Central memory CD4-positive, alpha-beta T cell (primary cell): ENCODE measurements around the gene CLHC1.
"Not testable (repeated sequence)": the region's sequence is repeated elsewhere in the genome, so short reads cannot be mapped to it uniquely, and the experiment has no call there.

Experiments
- DNase-seq: peaks from one replicate; pipeline ENCODE4 v3.0.0; 2022

The CLHC1 gene

GRCh38 chr2:55231546-55232083 lies 478 bp downstream of the CLHC1 start:
- DNase-seq, result no peak

DNA sequence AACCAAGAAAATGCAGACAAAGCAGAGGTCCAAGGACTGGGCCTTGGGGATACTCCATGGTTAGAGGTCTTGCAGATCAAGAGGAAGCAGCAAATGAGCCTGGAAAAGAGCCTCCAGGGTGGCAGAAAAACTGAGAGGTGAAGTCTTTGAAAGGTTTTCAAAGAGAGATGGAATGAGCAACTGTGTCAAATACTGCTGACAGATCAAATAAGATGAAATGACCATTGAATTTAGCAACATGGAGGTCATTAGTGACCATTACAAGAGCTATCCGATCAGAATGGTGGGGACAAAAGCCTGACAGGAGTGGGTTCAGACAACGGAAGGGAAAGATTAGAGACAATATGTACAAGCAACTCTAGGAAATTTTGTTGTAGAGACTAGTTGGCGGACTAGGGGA lies 1.5 kb downstream of the CLHC1 start:
- DNase-seq, result no peak

GRCh38 chr2:55229221-55229620 lies 2.9 kb downstream of the CLHC1 start:
- no peak for DNase-seq

GRCh38 chr2:55228226-55228563 lies 3.9 kb downstream of the CLHC1 start:
- DNase-seq, result no peak

DNA sequence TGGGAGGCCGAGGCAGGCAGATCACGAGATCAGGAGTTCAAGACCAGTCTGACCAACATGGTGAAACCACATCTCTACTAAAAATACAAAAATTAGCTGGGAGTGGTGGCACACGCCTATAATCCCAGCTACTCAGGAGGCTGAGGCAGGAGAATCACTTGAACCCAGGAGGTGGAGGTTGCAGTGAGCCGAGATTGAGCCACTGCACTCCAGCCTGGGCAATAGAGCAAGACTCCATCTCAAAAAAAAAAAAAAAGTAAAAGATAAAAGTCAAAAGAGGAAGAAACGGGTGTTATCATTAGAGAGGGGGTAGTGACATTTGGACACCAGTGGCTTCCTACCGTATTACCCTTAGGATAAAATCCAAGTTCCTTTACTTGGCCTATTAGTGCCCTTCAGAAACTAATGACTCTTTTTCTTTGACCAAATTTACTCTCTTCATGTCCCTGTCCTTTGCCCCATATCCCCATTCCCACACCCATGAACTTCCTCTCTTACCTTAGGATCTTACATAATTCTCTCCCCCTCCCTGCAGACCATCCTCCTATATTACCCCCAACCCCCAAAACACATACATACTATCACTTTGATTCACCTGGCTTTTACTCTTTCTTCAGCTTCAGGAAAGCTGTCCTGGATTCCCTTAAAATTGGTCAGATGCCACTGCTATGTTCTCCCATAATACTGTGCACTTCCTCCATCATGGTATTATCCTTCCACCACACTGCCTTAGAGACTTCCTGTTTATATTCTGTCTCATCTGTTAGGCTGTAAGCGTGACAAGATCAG lies 4.5 kb downstream of the CLHC1 start:
- DNase-seq, result peak; percentile 19

DNA sequence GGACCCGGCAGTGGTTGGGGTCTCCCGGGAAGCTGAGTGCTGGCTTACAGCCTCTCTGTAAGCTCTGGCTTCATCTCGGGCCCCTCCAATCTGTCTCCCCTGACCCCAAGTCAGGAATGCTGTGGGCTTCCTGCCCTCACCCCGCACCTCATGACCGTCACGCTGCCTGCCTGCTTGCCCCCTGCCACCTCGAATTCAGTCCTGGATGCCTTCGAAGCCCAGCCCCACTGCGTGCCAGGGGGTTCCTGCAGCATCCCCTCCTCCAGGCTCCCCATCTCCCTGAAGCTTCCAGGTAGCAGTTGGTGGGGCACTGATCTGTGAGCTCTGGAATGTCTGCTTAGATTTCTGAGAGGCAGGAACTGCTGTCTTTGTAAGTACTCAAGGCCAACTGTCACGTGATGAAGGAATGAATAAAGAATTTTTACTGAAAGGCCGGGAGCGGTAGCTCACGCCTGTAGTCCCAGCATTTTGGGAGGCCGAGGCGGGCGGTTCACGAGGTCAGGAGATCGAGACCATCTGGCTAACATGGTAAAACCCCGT lies 6.5 kb downstream of the CLHC1 start:
- no peak for DNase-seq

- DNase-seq, result no peak
Observed at GRCh38 chr2:55224761-55225261, 7.3 kb downstream of the CLHC1 start.

DNA sequence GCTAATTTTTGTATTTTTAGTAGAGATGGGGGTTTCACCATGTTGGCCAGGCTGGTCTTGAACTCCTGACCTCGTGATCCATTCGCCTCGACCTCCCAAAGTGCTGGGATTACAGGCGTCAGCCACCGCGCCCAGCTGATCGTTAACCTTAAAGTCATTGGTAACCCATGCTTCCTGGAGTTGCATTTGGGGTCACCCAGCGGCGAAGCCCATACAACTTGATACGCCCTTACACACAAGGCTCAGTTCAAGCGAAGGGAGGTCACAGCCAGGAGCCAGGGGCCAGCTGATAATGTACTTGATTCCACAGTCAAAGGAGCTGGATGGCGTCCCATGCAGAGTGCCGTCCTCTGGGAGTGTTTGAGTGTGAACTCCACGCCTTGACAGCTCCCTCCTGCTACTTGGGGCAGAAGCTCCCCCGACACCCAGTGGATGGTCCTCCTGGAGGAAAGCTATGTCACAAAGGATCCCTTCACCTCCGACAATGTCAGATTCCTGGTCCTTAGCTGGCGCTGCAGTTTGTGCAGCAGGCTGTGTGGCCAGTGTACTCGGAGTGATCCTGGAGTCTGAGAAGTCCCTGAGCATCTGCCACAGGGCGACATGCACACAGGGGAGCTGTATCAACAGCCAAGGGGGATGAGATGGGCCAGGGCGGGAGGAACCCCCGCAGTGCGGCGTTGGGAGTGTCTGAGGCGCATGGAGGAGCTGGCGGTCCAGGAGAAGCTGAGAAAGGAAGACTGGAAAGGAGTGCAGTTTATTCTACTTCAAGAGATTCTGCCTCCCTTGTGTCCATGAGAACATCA lies 7.9 kb downstream of the CLHC1 start:
- peak; percentile 1 for DNase-seq

DNA sequence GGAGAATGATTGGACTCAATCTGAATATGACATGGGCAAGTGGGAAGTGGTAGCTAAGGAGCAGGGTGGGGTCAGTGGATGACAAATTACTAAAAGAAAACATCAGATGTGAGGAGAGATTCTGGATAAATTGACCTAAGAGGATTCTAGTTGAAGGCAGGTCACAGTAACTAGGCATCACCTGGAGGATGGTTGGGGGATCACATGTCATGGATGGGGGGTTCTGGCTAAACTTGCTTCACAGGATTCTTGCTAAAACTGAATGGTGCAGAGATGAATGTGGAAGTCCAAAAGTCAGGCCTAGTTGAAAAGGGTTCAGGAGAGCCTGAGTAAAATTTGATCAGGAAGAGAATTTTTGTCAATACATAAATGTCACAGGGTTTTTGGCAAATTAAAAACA lies 18.3 kb downstream of the CLHC1 start:
- DNase-seq, result no peak

DNA sequence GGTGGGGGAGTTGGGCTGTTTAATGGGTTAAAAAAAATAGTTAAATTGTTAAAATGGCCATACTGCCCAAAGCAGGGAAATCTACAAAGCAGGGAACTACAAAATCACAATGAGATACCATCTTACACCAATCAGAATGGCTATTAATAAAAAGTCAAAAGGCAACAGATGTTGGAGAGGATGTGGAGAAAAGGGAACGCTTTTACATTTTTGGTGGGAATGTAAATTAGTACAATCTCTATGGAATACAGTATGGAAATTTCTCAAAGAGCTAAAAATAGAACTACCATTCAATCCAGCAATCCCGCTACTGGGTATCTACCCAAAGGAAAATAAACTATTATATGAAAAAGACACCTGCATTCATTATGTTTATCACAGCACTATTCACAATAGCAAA lies 27.1 kb downstream of the CLHC1 start:
- DNase-seq, result no peak

GRCh38 chr2:55204536-55204935 lies 27.6 kb downstream of the CLHC1 start:
- no peak for DNase-seq

DNA sequence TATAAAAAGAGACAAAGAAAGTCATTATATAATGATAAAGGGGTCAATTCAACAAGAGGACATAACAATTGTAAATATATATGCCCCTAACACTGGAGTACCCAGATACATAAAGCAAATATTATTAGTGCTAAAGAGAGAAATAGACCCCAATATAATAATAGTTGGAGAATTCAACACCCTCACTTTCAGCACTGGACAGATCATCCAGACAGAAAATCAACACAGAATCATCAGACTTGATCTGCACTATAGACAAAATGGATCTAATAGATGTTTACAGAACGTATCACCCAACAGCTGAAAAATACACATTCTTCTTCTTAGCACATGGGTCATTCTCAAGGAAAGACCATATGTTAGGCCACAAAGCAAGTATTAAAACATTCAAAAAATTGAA lies 31.7 kb downstream of the CLHC1 start:
- DNase-seq, result no peak

GRCh38 chr2:55196526-55196925 lies 35.6 kb downstream of the CLHC1 start:
- DNase-seq, result no peak

DNA sequence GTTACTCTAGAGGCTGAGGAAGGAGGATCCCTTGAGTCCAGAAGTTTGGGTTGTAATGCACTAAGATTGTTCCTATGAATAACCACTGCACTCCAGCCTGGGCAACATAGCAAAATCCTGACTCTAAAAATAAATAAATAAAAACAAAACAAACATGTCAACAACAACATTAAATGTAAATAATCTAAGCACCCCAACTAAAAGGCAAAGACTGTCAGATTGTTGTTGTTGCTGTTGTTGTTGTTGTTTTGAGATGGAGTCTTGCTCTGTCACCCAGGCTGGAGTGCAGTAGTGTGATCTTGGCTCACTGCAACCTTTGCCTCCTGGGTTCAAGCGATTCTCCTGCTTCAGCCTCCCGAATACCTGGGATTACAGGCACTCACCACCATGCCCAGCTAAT lies 40.2 kb downstream of the CLHC1 start:
- DNase-seq, result not testable (repeated sequence)

GRCh38 chr2:55186837-55187236 lies 45.3 kb downstream of the CLHC1 start:
- DNase-seq, result not testable (repeated sequence)

DNA sequence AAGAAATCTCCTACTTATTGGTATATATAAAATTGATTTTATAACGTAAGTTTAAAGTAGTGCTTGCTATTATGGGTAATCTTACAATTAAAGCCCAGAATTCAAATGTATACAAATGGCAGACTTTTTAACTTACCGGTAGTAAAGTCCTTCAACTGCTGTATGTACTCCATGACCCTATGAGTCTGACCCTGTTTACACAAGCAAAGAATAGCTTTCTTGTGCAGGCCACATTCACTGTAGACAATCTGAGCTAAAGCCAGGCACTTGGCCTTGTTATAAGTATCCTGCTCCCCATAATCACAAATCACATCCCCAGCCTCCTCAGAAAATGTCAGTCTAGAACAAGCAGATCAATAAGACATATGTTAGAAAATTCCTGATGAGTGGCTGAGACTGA lies 51.7 kb downstream of the CLHC1 start:
- no peak for DNase-seq

DNA sequence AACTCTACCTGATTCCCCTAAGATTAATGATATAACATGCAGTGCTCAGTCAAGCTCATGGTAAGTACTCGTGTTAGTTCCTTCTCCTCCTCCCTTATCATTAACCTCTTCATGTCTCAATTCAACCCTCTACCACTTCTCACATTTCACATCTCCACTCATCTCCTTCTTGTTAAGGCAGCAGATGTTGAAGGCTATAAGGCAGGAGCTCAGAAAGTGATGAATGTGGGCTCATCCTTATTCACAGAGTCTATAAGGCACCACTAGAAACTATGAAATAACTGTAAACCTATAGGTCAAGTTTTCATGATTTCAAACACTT lies 56.0 kb downstream of the CLHC1 start:
- no peak for DNase-seq

GRCh38 chr2:55175254-55176093 lies 56.6 kb downstream of the CLHC1 start:
- peak; percentile 42 for DNase-seq

GRCh38 chr2:55173438-55174054 lies 58.5 kb downstream of the CLHC1 start:
- no peak for DNase-seq

DNA sequence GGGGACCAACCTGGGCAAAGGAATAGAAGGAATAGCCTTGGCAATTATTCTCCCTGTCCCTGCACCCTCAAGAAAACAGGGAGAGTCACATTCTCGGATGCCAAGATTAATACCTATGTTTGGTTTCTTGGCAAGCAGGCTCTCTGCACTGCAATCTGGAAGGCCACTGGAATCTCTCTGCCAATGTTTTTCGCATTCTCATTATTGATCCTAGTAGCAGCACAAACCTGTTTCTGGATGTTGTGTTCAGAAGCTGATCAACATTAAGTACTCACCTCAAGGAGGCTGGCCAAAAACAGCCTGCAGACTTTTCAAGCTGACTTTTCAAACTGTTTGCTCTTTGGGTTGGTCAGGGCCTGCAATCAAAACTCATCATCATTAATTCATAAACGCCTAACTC lies 62.2 kb downstream of the CLHC1 start:
- no peak for DNase-seq

GRCh38 chr2:55169359-55169758 lies 62.7 kb downstream of the CLHC1 start:
- DNase-seq, result no peak
